ENCODE data around the gene CLDN17.

CLDN17 gene, protein sequence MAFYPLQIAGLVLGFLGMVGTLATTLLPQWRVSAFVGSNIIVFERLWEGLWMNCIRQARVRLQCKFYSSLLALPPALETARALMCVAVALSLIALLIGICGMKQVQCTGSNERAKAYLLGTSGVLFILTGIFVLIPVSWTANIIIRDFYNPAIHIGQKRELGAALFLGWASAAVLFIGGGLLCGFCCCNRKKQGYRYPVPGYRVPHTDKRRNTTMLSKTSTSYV

GRCh38 chr21:30166705-30167104, at the start of gene CLDN17:
TSS of gene CLDN17 (minus strand) at chr21:30166805. CDS start at chr21:30166617, 188 bp downstream.
- no peak for DNase-seq
- ATAC-seq = no peak

DNA sequence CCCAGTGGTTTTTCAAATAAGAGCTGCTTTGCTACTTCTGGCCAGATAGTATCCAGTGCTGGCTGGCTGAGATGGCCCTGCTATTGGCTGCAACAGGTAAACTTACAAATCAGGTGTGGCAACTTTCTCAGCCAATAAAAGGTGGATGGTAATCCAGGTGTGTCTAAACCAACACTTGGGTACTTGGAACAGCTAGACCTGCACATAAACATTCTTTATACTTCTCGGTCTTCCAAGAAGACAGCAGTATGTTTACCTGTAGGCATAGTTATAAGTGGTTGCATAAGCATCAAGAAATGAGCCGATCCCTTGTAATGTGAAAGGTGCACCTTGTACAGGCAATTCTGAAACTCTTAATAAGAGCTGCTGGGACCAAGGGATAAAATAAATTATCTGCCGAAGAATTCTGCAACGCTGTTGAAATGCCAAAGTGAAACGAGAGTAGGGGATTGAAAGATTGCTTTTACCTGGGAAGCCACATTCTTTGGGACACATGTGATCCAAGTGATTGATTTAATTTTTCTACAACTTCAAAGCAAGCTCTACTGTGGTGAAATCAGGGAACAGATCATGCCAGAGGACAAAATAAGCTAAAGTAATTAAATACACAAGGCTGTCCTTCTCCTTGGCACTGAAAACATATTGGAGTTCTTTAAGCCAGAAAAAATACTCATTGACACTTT, 49.6 kb upstream of the CLDN17 start, which contains the start of gene CLDN8:
CLDN8 (minus strand) TSS at position 57 of the 683 bp plus-strand sequence. CDS start 172 bp downstream, outside the sequence.
- DNase-seq (no peak), ATAC-seq (no peak)

DNA sequence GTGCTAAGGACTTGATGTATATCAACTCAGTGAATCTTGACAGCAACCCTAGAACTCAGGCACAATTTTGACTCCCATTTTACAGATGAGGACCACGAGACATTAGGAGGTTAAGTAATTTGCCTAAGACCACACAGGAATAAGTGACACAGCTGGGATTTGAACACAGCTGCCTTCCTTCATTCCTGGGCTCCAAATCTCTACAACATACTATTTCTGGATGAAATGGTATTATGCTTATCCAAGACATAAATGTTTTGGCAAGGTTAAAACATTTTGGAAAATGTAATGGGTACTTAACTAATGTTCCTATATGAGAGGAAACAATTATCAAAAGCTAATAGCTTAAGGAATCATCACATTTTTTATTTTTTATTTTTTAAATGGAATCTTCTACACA, 44.5 kb upstream of the CLDN17 start:
- DNase-seq (no peak), ATAC-seq (no peak)

- no peak for ATAC-seq
- DNase-seq = no peak
Observed at GRCh38 chr21:30209601-30210000, 43.0 kb upstream of the CLDN17 start.

DNA sequence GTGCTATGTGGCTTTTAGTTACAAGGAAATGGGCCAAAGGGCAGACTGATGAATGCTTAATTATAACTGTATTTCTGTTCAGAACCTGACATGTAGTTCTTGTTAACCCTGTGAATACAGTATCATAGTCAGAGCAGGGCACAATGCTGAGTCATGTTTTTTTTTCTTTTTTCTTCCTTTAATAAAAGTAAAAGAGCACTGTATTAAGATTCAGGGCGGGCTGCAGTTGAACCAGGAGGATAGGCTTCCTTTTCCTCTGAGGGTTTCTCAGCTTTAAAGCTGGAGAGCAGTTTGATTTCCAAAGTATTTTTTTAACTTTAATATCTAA, 40.6 kb upstream of the CLDN17 start:
- DNase-seq (no peak), ATAC-seq (no peak)

DNA sequence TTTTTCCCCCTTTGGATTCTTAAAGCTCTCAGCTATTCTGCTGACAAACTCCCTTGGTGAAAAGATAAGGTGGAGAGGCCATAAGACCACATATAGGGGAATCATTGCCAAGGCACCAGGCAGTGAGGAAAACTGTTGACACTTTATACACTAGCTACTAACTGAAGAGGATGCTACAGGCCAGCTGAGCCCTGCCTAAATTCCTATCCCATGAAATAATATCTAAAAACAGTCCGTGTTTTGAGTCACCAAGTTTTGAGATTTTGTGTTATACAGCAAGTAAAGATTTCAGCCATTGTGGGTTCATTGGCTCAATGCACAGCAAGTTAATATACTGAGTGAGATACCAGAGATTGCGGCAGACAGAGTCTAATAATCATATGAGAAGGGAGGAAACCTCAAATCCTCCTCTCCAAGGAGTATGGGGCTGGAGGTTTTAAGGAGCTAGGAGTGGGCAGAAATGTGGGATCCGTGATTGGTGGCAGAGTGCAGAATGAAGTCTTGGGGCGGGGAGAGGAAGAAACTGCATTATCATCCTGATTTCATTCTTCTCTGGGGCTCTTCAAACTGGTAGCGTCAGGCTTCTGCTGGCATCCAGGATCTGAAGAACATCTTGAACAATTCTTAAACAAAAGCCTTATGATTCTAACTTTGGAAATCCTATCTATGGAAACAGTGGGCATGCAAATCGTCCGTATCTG, 40.1 kb upstream of the CLDN17 start:
- ATAC-seq = no peak
- DNase-seq = no peak

GRCh38 chr21:30200000-30200399, 33.4 kb upstream of the CLDN17 start:
- ATAC-seq = no peak
- no peak for DNase-seq

GRCh38 chr21:30194701-30195299, 28.2 kb upstream of the CLDN17 start:
- no peak for ATAC-seq

DNA sequence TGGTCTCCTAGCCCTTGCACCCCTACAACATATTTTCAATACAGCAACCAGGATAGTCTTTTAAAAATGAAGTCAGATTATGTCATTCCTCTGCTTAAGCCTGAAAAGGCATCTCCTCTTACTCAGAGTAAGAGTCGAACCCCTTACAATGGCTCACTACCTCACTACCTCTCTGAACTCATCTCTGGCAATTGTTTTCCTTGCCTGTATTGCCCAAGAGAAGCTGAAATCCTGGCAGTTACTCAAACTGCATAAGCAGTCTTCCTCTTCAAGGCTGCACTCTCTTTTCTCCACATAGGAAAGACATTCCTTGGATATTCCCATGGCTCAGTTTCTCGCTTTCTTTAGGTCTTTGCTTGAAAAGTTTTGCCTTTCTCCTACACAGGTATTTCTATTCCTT, 26.6 kb upstream of the CLDN17 start:
- no peak for ATAC-seq

More at GRCh38 chr21:30194701-30195299, 28.2 kb upstream of the CLDN17 start:
- DNase-seq = peak; percentile 5

DNA sequence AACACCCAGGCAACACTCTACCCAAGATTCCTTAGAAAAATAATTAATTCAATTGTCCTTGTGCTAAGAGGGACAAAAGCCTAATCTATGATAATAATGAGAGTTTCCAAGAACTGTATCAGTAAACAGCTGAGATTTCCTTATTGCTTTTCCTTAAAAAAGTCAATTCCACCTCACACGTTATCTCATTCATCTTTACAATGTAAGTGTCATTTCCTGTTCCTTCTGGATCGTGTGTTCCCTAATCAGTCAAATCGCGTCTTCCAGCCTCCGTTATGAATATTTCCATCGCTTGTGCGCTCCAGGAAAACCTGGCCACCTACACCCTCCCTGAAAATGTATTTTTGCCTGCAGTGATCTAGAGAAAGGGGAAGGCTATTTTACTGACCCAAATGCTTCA, 23.9 kb upstream of the CLDN17 start:
- ATAC-seq (no peak), DNase-seq (no peak)

More for the DNA sequence above, 26.6 kb upstream of the CLDN17 start:
- no peak for DNase-seq

- ATAC-seq = no peak
Observed at GRCh38 chr21:30189773-30190172, 23.2 kb upstream of the CLDN17 start.

DNA sequence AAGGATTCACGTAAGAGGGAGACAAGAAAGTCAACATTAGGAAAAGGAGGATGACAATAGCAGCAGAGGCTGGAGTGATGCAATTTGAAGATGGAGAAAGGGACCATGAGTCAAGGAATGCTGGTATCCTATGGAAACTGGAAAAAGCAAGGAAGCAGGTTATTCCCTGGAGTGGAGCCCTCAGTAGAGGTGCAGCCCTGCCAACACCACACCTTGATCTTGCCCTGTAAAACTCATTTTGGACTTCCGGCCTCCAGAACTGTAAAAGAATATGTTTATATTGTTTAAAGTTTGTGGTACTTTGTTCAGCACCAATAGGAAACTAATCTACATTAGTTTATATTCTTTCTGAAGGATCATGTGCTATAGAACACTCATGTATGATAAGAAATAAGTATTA, 19.6 kb upstream of the CLDN17 start:
- DNase-seq (no peak), ATAC-seq (no peak)

More at GRCh38 chr21:30189773-30190172, 23.2 kb upstream of the CLDN17 start:
- no peak for DNase-seq

GRCh38 chr21:30168086-30168485, 1.5 kb upstream of the CLDN17 start:
- no peak for ATAC-seq

GRCh38 chr21:30166171-30166570, 434 bp downstream of the CLDN17 start:
- no peak for DNase-seq
- no peak for ATAC-seq

More at GRCh38 chr21:30168086-30168485, 1.5 kb upstream of the CLDN17 start:
- DNase-seq = no peak

DNA sequence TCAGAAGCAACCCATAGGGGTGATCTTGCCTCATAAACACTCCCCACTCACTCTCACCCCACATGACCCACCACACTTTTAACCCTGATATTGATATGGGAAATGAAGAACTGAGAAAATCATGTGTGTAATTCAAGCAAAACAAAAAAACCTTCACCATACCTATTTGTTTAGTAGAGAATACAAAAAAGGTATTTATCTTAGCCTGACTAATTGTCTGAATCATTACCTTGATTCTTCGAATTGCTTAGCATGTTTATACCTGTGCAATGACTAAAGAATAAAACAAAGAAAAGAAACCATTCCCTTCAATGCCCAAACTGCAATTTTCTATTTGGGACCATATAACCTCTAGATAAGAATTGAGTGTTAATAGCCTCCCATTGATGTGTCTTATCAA, 1.8 kb downstream of the CLDN17 start:
- no peak for DNase-seq
- no peak for ATAC-seq

GRCh38 chr21:30153697-30154340, 12.8 kb downstream of the CLDN17 start:
- ATAC-seq = no peak
- no peak for DNase-seq

DNA sequence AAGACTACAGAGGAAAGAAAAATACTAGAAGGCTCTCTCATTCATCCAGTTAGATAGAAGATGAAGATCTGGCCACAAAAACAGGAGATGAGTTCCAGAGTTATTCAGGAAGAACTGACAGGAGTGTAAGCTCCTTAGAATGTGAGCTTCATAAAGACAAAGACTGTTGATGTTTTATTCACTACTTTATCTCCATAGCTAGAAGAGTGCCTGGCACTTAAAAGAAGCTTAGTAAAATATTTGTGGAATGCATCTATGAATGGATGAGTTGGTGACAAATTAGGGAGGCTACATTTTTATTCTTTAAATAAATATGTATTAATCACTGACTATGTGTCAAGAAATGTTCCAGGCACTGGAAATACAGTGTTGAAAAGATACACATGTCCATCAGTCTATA, 13.8 kb downstream of the CLDN17 start:
- ATAC-seq (no peak), DNase-seq (no peak)

- ATAC-seq (no peak), DNase-seq (no peak)
Observed at GRCh38 chr21:30148906-30149305, 17.7 kb downstream of the CLDN17 start.

- ATAC-seq (no peak), DNase-seq (no peak)
Observed at GRCh38 chr21:30146558-30147282, 19.9 kb downstream of the CLDN17 start.

- ATAC-seq (no peak), DNase-seq (no peak)
Observed at GRCh38 chr21:30138483-30138882, 28.1 kb downstream of the CLDN17 start.

GRCh38 chr21:30129246-30129645, 37.4 kb downstream of the CLDN17 start:
- ATAC-seq (no peak), DNase-seq (no peak)

- ATAC-seq (no peak), DNase-seq (no peak)
Observed at GRCh38 chr21:30126576-30126975, 40.0 kb downstream of the CLDN17 start.

All from stimulated activated naive CD8-positive, alpha-beta T cell treated with anti-CD3 and anti-CD28 coated beads, Interleukin-15, Interleukin-2, amounts not matched to agents 100 U/mL and 50 U/mL, for 24 hours (primary cell).